GM21367 (cell line): ENCODE measurements around the gene CD58.
"Not testable (repeated sequence)": the region's sequence is repeated elsewhere in the genome, so short reads cannot be mapped to it uniquely, and the experiment has no call there.

Source experiments
- ATAC-seq: cut with Tn5 transposase; IDR thresholded peaks from one replicate; pipeline ENCODE4 v1.9.1; 2021; ENCODE audit not compliant: unreplicated experiment

CD58 gene, protein sequence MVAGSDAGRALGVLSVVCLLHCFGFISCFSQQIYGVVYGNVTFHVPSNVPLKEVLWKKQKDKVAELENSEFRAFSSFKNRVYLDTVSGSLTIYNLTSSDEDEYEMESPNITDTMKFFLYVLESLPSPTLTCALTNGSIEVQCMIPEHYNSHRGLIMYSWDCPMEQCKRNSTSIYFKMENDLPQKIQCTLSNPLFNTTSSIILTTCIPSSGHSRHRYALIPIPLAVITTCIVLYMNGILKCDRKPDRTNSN

DNA sequence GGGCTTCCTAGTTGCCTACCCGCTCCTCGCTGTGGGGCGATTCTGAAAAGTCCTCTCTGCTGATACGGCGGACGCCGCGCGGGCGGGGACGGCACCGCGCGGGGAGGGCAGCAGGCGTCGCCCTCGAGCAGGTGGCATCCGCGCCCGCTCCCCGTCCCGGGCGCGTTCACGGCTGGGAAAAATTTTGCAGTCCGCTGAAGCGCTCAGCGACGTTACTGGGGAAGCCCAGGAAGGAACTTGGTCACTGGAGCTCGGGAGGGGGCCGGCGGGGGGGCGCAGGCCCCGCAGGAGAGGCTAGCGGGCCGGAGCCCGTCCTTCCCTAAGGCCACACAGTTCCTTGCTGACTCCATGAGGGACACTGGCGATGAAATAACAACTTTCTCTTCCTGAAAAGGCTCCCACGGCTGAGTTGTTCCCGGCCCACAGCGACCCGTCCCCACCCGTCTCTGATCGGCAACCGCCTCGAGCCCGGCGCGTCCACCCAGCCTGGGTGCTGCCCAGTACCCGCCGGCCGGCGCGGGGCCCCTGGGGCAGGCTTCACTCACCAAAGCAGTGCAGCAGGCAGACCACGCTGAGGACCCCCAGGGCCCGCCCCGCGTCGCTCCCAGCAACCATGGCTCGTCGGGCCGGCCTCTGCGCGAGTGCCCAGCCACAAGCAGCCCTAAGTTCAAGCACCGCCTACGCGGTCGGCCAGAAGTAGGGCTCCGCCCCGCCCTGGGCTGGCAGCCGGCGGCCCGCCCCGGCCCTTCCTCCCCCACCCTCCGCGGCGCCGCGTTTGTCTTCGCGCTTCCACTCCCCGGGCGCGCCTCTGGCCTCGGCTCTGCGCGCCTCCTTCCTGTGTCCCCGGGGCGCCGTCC lies at the start of gene CD58:
Gene CD58, minus strand, starts transcription at position 669 of the 857 bp plus-strand sequence. Its CDS starts 54 bp downstream, at position 615.
- ATAC-seq: peak; percentile 48

DNA sequence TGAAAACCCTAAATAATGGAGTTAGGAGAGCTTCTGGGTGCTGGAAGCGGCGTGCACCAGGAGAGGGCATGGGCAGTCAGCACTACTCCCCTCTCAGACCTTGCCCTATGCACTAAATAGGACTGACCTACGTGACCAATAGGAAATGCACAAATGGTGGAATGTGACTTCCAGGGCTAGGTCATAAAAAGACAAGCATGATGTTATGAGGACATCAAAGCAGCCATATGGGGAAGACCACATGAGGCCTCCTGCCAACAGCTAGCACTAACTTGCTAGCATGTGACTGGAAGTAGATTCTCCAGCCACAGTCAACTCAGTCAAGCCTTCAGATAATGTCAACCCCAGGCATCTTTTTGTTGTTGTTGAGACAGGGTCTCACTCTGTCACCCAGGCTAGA lies 49.6 kb upstream of the CD58 start:
- ATAC-seq: not testable (repeated sequence)

DNA sequence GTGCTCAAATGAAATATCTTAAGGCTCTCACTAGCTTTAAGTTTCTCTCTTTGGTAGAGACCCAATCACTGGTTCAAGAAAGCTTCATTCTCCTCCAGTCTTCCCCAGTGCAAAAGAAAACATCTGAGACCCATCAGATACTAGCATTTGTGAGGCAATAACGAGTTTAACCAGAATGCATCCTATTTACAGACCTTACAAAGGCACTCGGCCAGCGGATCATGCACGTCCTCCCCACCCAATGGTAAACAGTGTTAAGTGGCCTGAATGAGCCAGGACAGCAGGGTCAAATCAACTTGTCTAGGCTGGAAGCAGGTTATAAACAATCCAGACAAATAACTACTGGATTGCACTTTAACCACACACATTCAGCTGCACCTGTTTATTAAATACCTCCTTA lies 48.3 kb upstream of the CD58 start:
- not testable (repeated sequence) for ATAC-seq

DNA sequence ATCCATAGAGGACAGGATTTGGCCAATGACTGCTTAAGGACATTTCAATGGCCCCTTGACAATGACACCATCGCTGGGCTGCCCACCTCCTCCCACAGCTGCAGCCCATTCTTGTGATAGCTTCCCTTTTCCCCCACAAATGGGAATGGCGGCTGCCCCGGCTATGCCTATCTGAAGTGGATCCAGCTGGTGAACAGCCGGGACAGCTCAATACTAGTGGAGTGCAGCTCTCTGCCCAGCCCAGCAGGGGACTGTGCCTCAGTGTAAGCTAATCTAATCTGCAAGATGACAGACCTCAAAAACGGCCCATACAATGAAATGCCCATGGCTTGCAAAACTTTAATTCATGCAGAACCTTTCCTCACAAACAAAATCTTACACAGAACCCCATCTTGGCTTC lies 47.0 kb upstream of the CD58 start:
- not testable (repeated sequence) for ATAC-seq

DNA sequence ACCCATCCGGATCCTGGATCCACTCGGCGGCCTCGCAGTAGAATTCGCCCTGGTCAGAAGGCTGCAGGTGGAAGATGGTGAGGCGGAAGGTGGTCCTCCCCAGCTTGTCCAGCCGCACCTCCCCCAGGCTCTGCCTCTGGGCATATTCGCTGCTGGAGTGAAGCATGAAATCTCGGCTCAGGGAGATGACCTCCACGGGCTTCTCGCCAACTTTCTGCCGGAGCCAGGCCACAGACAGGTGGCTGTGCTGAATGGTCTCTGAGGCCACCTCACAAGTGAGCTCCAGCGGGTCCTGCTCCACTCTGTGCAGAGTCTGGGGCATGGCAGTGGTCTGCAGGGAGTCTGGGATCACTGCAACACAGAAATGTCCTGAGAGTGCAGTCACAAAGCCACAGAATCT lies 43.0 kb upstream of the CD58 start:
- not testable (repeated sequence) for ATAC-seq

DNA sequence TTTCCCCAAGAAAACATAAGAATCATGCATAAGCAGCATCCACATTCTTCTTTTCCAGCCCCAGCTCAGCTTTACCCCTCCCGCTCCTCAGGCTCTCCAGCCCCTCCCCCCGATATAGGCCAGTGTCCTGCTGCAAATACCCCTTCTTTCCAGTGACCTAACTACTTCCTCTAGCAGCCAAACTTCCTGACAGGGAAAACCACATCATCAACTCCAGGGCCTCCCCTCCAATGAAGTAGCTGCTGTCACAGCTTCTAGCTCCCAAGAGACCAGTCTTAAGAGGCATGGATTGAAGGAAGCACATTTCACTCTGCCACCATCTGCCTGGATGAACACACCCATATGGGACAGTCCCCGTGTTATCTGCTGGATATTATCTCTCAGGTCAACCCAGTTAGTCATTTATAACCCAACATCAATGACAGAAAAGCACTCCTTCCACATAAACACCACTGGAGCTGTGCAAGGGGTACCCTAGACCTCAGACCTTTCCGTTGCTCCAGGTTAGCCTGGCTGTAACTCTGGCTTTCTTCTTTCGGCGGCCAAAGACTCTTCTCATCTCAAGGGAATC lies 39.1 kb upstream of the CD58 start:
- not testable (repeated sequence) for ATAC-seq

DNA sequence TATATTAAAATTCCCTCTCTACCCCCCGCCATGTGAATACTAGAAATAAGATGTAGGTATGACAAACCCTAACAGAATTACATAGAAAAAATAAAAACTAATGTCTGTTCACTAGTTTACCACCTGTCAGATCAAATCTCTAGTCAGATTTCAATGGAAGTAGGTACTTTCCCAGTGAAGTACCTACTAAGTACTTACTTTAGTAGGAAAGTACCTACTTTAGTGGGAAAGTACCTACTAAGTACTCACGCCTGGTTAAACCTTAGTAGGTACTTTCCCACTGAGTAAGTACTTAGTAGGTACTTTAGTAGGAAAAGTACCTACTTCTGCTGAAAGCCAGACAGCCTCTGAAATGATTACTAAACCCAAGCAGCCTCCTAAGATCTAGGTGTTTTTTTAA lies 38.0 kb upstream of the CD58 start:
- ATAC-seq: not testable (repeated sequence)

DNA sequence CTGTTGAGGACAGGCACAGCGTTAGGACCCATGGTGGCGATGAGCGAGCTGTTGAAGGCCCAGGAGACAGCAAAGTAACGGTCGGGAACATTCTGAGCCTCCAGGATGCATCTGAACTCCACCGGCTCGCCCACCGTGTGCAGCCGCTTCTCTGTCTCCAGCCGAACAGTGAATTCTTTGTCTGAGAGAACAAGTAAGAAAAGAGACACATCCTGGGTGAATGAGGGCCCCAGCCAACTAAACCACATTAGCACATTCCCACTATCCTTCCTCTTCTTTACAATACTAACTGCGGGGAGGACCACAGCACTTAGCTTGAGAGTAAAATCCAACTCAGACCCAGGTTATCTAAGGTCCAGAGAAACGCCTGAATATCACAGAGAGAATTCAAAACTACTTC lies 37.3 kb upstream of the CD58 start:
- ATAC-seq: not testable (repeated sequence)

DNA sequence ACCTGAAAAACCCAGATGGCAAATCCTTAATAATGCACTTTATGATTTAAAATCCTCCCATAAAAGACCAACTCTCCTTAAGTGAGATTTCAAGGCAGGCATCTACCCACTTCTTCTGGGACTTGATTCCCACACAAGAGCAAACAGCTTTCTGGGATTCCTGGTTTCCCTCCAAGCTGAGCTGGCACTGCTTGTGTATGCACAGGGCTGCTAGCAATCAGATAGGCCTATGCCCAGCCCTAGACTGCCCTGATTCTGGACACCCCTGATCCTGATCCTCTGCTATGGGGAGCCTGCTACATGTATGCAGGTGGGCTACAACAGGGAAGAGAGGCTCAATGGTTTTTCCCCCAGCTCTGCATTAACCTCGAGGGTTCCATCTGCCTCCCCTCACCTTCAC lies 36.6 kb upstream of the CD58 start:
- not testable (repeated sequence) for ATAC-seq

DNA sequence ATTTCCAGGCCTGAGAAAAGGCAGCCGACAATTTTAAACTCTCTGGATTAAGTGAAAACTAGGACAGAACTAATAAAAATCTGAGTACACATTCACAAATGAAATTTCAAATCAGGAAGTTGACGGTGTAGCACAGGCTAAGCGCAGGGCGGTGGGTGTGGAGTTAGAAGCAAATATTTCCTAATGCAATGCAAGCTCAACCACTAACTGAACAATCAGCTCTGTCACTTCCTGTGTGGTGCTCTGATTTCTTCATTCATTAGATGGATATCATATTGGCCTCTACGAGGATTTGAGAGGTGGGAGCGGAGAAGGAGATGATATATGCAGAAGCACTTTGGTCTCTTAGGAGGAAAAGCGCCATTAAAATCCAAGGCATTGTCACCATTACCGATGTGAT lies 35.2 kb upstream of the CD58 start:
- ATAC-seq: not testable (repeated sequence)

DNA sequence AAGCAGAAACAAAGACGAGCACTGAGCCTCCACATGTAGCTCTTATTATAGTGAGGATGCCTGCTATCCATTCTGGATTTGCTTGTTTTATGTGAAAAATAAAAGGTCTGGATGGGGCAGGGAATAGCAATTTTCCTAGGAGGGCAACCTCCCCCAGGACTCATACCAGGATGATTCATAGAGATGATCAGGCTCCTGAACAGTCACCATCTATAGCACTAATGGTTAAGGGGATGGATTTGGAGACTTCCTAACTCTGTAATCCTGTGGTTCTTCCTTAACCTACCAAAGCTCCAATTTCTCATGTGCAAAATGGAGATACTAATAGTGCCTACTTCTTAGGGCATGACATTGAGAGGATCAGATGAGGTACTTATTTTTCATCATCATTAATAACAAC lies 34.5 kb upstream of the CD58 start:
- no peak for ATAC-seq

DNA sequence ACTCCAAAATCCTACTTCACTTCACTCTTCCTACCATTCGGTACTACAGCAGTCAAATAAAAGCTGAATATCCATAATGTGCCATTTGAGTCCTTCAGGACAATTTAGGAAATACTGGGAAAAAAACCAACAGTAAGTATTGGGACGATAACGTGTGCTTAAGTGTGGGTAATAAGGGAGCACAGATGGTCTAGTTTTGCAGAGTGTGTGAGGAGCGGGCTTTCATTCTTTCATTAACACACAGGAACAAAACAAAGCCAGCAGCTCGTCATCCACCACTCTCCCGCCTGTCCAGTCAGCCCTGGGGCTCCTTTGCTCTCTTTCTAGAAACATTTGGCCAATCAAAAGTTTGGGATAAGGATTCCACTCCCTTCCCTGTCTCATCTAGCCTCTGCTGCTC lies 33.6 kb upstream of the CD58 start:
- not testable (repeated sequence) for ATAC-seq

DNA sequence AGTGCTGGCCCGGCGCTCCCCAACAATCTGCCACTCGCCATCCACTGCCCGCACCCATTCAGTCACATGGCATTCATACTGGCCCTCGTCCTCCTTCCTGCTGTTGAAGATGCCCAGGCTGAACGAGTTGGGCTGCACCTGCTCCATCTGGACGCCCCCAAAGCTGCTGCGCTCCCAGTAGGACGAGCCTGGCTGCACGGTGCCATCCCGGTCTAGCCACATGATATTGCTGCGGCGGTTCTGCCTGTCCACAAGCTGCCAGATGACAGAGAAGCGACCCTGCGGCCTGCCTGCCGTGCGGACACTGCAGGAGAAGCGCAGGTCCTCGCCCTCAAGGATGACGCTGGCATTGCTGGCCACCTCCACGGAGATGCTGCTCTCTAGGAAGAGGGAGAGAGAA lies 32.8 kb upstream of the CD58 start:
- not testable (repeated sequence) for ATAC-seq

DNA sequence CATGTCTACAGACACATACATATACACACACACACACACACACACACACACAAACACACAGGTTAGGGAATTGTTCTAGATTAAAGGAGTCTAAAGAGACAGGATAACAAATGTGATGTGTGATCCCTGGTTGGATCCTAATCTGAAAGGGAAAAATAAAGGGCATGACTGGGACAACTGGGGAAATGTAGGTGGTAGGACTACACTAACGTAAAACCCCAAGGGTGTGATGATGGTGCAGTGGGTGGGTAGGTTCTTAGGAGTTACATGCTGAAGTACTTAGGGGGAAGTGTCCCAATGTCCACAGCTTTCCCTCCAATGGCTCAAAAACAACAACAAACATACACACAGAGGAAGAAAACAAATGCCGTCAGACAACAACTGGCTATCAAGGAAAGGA lies 28.5 kb upstream of the CD58 start:
- not testable (repeated sequence) for ATAC-seq

DNA sequence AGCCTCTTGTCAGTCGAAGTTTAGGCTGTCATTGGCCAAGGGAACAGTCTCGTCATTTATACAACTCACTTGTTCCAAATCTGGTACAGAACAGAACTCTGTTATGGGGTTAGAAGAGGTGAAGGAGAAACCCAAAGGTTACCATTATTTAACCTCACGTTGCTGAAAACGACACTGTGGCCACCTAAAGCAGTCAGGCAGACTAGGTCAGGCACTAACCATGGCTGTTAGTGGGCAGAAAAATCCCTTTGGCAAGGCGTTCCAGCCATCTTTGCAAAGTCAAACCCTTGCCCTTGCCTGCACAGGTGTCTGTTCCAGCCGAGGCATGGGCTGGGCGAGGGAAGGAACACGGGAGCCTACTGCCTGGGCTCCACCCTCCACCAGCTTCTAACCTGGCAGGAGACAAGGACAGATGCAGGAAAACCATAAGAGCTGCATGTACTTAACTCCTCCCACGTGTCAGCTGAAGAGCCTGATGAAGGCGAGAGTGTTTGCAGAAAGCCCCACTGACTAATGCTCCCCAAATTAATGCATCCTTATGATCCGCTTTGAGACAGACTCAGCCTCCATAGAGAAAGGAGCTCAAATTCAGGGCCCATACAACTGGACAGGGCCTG lies 27.7 kb upstream of the CD58 start:
- not testable (repeated sequence) for ATAC-seq

DNA sequence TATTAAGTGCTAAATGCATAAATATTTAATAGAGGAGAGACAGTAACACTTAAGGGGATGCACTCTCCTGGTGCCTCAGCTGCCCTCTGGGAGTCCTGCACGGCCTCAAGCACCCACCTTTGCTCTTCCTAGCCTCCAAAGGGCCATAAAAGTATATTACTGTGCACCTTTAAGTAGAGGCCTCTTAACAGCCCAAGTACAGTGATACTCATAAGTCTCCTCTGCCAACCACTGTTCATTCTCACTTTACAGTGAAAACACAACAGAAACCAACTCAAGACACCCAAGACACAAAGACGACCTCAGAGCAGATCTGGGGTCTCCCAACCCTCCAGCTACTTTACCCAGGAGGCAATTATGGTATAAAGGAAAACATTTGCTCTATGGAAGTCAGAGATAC lies 26.6 kb upstream of the CD58 start:
- ATAC-seq: peak; percentile 48

DNA sequence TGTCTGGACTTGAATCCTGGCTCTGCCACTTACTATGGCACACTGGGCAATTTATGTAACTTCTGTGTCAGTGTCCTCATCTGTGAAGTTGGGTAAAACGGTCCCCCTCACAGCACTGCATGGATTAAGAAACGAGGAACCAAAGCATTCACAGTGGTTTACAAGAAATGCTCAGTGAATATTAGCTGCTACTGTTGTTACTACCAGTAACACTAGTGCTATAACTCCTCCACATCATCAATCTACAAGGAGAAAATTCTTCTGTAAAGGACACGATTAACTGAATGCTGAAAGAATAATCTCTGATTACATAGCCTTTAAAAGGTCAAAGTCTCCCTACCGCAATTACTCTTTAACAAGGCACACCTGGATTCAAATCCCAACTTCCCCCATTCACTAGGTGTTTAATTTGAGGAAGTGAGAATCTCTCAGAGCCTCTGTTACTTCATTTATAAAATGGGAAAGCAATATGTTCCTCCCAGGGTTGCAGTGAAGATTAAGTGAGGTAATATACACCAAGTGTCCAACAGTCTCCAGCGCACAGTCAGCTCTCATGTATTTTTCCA lies 26.0 kb upstream of the CD58 start:
- ATAC-seq: not testable (repeated sequence)

DNA sequence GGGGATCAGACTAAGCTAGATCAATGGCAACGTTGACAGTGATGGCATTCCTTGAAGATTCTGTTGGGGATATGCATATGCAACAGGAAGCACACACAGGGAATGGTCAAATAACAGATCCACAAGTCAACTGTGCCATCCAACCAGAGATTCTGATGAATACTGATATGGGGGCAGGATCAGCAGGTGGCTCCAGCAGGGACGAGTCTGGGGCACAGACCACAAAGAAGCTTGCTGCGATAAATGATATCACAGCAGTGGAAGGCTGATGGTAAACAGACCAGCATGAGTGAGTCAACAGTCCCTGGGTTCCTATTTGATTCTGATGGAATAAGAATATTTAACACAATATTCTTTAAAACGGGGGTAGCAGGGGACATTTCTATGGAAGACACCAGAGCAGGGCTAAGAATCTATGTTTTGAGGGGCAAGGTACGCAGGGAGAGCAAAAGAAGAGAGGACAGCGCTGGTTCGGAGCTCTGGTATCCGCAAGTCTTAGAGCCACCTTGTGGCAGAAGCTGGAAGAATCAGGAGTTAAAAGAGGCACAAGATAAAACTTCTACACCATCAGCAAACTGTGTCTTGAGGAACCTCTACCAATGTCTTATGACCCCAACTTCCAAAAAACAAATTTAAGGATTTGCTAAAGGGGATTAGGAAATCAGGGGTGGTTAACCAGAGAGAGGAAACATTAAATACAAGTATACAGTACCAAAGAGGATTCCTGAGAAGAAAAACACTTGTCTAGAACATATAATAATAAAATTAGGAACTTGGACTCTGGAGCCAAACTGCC lies 25.3 kb upstream of the CD58 start:
- not testable (repeated sequence) for ATAC-seq

DNA sequence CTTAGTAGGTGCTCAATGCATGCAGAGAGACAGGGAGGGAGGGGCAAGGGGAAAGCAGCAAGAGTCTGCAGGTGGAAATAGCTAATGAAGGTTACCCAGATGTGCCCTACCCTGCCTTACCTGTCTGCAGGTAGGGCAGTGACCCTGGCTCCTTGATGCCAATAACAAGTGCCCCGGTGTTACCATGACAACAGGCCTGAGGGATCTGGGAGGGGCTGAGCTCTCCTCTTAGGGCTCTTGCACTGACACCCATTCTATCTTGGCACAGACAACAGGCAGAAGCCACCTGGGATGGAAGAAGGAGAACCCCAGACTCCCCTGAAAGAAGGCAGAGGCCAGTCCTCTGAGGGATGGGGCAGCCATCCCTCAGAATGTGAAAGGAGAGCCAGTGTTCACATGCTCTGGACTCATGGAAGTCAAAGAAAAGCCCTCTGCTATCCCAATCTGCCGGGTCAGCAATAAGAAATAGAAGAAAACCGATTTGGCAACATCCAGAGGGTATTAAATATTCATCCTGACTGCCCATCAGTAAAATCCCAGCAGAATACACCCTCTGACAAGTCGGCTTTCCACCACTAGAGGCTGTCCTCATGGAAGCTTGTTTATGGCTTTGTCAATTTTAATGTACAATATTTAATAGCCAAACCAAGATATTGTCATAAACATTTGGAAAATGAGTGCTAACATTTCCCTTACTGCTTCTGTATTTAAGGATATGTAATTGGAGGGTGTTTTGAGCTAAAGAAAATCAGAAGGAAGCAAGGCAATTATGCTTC lies 24.4 kb upstream of the CD58 start:
- ATAC-seq: not testable (repeated sequence)

DNA sequence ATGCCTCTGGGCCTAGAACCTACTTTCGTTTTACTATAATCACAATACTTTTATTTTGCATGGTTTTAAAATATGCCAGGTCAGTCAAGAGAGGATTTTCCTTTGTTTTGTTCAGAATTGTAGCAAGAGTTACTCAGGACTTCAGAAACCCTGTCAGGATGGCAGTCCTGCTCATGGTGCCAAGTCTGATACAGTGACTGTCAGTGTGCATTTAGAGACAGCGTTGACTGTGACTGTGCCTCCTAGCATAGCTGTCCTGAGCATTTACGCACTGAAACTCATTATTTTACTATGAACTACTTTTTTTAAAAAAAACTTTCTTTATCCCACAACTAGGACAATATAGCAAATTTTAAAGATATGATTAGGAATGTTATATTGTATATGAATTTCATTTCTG lies 23.2 kb upstream of the CD58 start:
- not testable (repeated sequence) for ATAC-seq
